ENCODE results near the gene WIPF1.

DNA sequence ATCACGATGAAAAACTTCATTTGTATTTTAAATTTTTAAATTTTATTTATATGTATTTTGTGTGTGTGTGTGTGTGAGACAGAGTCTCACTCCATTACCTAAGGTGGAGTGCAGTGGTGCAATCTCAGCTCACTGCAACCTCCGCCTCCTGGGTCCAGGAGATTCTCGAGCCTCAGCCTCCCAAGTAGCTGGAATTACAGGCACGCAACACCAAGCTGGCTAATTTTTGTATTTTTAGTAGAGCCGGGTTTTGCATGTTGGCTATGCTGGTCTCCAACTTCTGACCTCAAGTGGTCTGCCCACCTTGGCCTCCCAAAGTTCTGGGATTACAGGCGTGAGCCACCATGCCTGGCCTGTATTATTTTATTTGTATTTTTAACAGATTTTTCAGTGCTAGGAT is 45.8 kb upstream of the WIPF1 start:
- TF ChIP-seq, protein P1, sequence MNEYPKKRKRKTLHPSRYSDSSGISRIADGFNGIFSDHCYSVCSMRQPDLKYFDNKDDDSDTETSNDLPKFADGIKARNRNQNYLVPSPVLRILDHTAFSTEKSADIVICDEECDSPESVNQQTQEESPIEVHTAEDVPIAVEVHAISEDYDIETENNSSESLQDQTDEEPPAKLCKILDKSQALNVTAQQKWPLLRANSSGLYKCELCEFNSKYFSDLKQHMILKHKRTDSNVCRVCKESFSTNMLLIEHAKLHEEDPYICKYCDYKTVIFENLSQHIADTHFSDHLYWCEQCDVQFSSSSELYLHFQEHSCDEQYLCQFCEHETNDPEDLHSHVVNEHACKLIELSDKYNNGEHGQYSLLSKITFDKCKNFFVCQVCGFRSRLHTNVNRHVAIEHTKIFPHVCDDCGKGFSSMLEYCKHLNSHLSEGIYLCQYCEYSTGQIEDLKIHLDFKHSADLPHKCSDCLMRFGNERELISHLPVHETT (tag by site-specific recombination; IDR thresholded peaks at IDR 0.05) = no peak
- TF ChIP-seq CTCF (tag by site-specific recombination; IDR thresholded peaks at IDR 0.05) (no peak), ZSCAN30 (tag by site-specific recombination; IDR thresholded peaks at IDR 0.05) (no peak), ZNF132 (tag by site-specific recombination; IDR thresholded peaks at IDR 0.05; ENCODE audit: borderline replicate concordance) (no peak), REST (tag by site-specific recombination; IDR thresholded peaks at IDR 0.05) (no peak), RBAK (tag by site-specific recombination; IDR thresholded peaks at IDR 0.05) (no peak), ZNF561 (tag by site-specific recombination; IDR thresholded peaks at IDR 0.05; ENCODE audit: borderline replicate concordance) (no peak), MYNN (tag by site-specific recombination; IDR thresholded peaks at IDR 0.05; ENCODE audit: borderline replicate concordance) (no peak), ZSCAN23 (tag by site-specific recombination; IDR thresholded peaks at IDR 0.05) (no peak)
- TF ChIP-seq, protein P2, sequence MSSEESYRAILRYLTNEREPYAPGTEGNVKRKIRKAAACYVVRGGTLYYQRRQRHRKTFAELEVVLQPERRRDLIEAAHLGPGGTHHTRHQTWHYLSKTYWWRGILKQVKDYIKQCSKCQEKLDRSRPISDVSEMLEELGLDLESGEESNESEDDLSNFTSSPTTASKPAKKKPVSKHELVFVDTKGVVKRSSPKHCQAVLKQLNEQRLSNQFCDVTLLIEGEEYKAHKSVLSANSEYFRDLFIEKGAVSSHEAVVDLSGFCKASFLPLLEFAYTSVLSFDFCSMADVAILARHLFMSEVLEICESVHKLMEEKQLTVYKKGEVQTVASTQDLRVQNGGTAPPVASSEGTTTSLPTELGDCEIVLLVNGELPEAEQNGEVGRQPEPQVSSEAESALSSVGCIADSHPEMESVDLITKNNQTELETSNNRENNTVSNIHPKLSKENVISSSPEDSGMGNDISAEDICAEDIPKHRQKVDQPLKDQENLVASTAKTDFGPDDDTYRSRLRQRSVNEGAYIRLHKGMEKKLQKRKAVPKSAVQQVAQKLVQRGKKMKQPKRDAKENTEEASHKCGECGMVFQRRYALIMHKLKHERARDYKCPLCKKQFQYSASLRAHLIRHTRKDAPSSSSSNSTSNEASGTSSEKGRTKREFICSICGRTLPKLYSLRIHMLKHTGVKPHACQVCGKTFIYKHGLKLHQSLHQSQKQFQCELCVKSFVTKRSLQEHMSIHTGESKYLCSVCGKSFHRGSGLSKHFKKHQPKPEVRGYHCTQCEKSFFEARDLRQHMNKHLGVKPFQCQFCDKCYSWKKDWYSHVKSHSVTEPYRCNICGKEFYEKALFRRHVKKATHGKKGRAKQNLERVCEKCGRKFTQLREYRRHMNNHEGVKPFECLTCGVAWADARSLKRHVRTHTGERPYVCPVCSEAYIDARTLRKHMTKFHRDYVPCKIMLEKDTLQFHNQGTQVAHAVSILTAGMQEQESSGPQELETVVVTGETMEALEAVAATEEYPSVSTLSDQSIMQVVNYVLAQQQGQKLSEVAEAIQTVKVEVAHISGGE (tag by site-specific recombination; conservative IDR thresholded peaks at IDR 0.05; ENCODE audit: low read depth) = no peak
